Osteocyte (in vitro differentiated cells): ENCODE measurements around the gene AKAP5. TPM values are rescaled to one million over a fixed set of nuclear protein-coding genes. Genes with fewer than 3 reads are reported as not detected.

Experiments used
- DNase-seq: peaks from one replicate; pipeline ENCODE4 v3.0.0; 2021; ENCODE audit warnings: mixed read lengths; ENCODE audit not compliant: unreplicated experiment; ENCODE audit errors: extremely low spot score
- H3K27ac Mint-ChIP-seq: one replicate; pipeline ENCODE4 v1.8.0; 2021; ENCODE audit warnings: mild to moderate bottlenecking, mixed read lengths; ENCODE audit not compliant: unreplicated experiment
- H3K27me3 Mint-ChIP-seq: one replicate; pipeline ENCODE4 v1.8.0; 2021; ENCODE audit warnings: mixed read lengths; ENCODE audit not compliant: unreplicated experiment
- H3K36me3 Mint-ChIP-seq: one replicate; pipeline ENCODE4 v1.8.0; 2021; ENCODE audit warnings: mixed read lengths; ENCODE audit not compliant: unreplicated experiment
- H3K4me1 Mint-ChIP-seq: one replicate; pipeline ENCODE4 v1.8.0; 2021; ENCODE audit warnings: mixed read lengths; ENCODE audit not compliant: unreplicated experiment
- H3K4me3 Mint-ChIP-seq: one replicate; pipeline ENCODE4 v1.8.0; 2021; ENCODE audit warnings: mild to moderate bottlenecking, moderate library complexity, mixed read lengths; ENCODE audit not compliant: unreplicated experiment
- H3K9me3 Mint-ChIP-seq: one replicate; pipeline ENCODE4 v1.8.0; 2021; ENCODE audit warnings: mixed read lengths; ENCODE audit not compliant: unreplicated experiment
- CTCF ChIP-seq: fragments of 200-600 bp; sonication (generic); IDR thresholded peaks from 2 replicates; pipeline ENCODE4 v1.5.0; 2021; ENCODE audit warnings: antibody characterized with exemption, mild to moderate bottlenecking, moderate library complexity
- long read RNA-seq: library from polyadenylated mRNA; unstranded; transcript quantifications from one replicate; pipeline ENCODE4 v2.0.0, GENCODE V29; 2021
- total RNA-seq: library from RNA; stranded (reverse); gene quantifications from 2 replicates; pipeline ENCODE4 v1.2.1, GENCODE V29; 2021

Gene AKAP5
- 3.4 and 3.6 TPM in 2 replicates for total RNA-seq
- long read RNA-seq, full-length matches to known transcripts, result 4 of 8 reads
- long read RNA-seq, partial matches to known transcripts, result 0 of 8 reads
- long read RNA-seq, other reads (novel, unspliced or antisense), result 4 of 8 reads

GRCh38 chr14:64465191-64465822, at the start of gene AKAP5:
Gene AKAP5 (plus strand): TSS chr14:64465499. CDS start chr14:64468395, 2,896 bp downstream.
- H3K27ac Mint-ChIP-seq, result peak within 1 kb of the TSS; percentile 86
- peak within 1 kb of the TSS; percentile 83 for H3K4me3 Mint-ChIP-seq
- H3K9me3 Mint-ChIP-seq, result no peaks in the 10 kb centered on the region
- H3K36me3 Mint-ChIP-seq, result peaks cover 6% of the 10 kb centered on the region
- H3K27me3 Mint-ChIP-seq, result no peaks in the 10 kb centered on the region
- no peak for TF ChIP-seq CTCF
- H3K4me1 Mint-ChIP-seq, result peaks cover 17% of the 10 kb centered on the region
- peak; percentile 88 for DNase-seq

GRCh38 chr14:64416348-64416932, 48.9 kb upstream of the AKAP5 start:
- peaks cover 25% of the 10 kb centered on the region for H3K4me1 Mint-ChIP-seq
- H3K4me3 Mint-ChIP-seq, result no peak overlapping the region
- no peaks in the 10 kb centered on the region for H3K9me3 Mint-ChIP-seq
- no peak for DNase-seq
- TF ChIP-seq CTCF, result no peak
- H3K27me3 Mint-ChIP-seq, result no peaks in the 10 kb centered on the region
- H3K36me3 Mint-ChIP-seq, result peaks cover 41% of the 10 kb centered on the region
- no peak overlapping the region for H3K27ac Mint-ChIP-seq

GRCh38 chr14:64417055-64417770, 48.1 kb upstream of the AKAP5 start:
- Mint-ChIP-seq H3K9me3 (no peaks in the 10 kb centered on the region), H3K27me3 (no peaks in the 10 kb centered on the region), H3K27ac (no peak overlapping the region), H3K36me3 (peaks cover 44% of the 10 kb centered on the region), H3K4me3 (no peak overlapping the region), H3K4me1 (peaks cover 30% of the 10 kb centered on the region)
- no peak for TF ChIP-seq CTCF
- DNase-seq, result no peak

- DNase-seq, result no peak
- no peak for TF ChIP-seq CTCF
- H3K27ac Mint-ChIP-seq, result no peak overlapping the region
- no peak overlapping the region for H3K4me3 Mint-ChIP-seq
- peaks cover 30% of the 10 kb centered on the region for H3K4me1 Mint-ChIP-seq
- peaks cover 45% of the 10 kb centered on the region for H3K36me3 Mint-ChIP-seq
- no peaks in the 10 kb centered on the region for H3K9me3 Mint-ChIP-seq
- no peaks in the 10 kb centered on the region for H3K27me3 Mint-ChIP-seq
Observed at GRCh38 chr14:64417771-64418125, 47.6 kb upstream of the AKAP5 start.

GRCh38 chr14:64419003-64419402, 46.3 kb upstream of the AKAP5 start:
- peaks cover 30% of the 10 kb centered on the region for H3K4me1 Mint-ChIP-seq
- H3K4me3 Mint-ChIP-seq, result no peak overlapping the region
- H3K36me3 Mint-ChIP-seq, result peaks cover 44% of the 10 kb centered on the region
- DNase-seq, result no peak
- H3K9me3 Mint-ChIP-seq, result no peaks in the 10 kb centered on the region
- no peaks in the 10 kb centered on the region for H3K27me3 Mint-ChIP-seq
- no peak overlapping the region for H3K27ac Mint-ChIP-seq
- no peak for TF ChIP-seq CTCF
